GM18873 (cell line): ENCODE data around the gene GALNT1.
A peak's percentile ranks its signal among the peaks of the same experiment; 100 is the strongest.

Experiments
- ATAC-seq: cut with Tn5 transposase; IDR thresholded peaks from one replicate; pipeline ENCODE4 v1.9.1; 2021; ENCODE audit warnings: mild to moderate bottlenecking, moderate library complexity, moderate number of reproducible peaks; ENCODE audit not compliant: unreplicated experiment, low FRiP score

Gene GALNT1

GRCh38 chr18:35749701-35750100 lies 168.2 kb downstream of the GALNT1 start:
- no peak for ATAC-seq

- no peak for ATAC-seq
Observed at GRCh38 chr18:35750929-35751328, 169.4 kb downstream of the GALNT1 start.

- ATAC-seq, result no peak
Observed at GRCh38 chr18:35753306-35753910, 171.9 kb downstream of the GALNT1 start.

DNA sequence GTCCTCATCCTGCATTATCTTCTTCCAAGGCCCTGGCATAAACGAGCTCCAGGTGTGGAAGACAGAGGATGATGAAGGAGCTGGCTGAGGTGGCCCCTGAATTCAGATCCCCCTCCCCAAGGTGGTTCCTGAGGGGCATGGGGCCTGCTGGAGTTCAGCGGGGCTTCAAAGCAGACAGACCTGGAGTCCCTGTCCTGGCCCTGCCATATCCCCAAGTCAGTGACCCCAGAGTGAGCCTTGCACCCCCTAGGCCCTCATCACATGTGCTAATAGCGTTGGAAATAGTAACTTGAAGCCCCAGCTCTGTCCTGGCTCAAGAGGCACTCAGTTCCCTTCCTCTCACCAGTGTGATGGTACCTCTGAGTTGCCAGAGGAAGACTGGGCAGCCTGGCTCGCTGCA lies 172.9 kb downstream of the GALNT1 start:
- ATAC-seq, result no peak

DNA sequence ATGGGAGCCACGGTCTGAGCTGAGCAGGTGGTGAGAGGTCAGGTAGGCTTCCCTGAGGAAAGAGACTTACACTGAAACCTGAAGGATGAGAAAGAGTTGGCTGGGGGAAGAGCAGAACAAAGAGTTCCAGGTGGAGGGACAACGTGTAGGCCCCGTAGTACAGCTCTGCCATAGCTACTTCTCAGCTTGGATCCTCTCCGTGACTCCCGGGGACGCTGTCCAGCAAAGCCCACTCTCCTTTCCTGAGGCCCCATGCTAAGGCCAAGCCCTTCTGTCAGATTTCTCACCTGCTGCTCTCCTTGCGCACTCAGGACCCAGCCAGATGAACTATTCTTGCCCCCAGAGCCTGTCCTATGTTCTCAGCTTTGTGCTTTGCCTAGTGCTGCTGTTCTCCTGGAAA lies 173.8 kb downstream of the GALNT1 start:
- no peak for ATAC-seq

DNA sequence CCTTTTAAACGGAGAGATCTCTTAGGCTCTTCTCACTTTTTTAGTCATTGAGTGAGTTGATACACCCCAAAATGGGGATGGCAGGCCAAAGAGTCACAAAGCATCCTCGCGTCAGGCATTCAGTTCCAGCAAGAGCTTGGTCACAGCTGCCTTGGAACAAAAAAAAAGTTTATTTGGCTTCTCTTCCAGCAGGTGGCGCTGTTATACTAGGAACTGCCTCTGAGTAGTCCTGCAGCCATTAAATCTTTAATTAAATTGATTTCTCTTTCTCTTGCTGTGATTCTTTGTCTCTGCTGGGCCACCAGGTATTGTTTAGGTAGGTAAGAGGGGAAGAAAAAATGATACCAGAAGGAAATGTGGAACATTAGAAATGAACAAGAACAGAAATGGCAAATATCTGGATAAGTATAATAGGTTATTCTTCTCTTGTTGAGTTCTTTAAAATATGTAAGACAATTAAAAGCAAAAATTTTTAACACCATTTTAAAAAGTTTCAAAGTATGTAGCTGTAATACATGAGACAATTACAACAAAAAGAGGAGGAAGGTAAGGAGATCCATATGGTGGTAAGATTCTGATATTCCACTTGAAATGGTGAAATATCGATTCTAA lies 175.1 kb downstream of the GALNT1 start:
- peak; percentile 52 for ATAC-seq
